DND-41 (cell line): ENCODE data around the gene CFAP45.

Source experiments
- ATAC-seq: fragments of 200-7000 bp; cut with Tn5 transposase; 3 replicates; pipeline ENCODE4 v1.9.1; 2021; ENCODE audit warnings: low read depth; ENCODE audit not compliant: insufficient read depth
- DNase-seq: peaks from one replicate; pipeline ENCODE4 v3.0.0-alpha.2; 2020
- H2AFZ ChIP-seq: 2 replicates; pipeline ENCODE4 v1.6.0; 2012; ENCODE audit warnings: low read depth, low read length
- H3K27ac ChIP-seq: 2 replicates; pipeline ENCODE4 v1.5.1; 2012; ENCODE audit warnings: low read length, inconsistent platforms
- H3K27me3 ChIP-seq: fragments of 200-600 bp; sonication (generic); 2 replicates; pipeline ENCODE4 v1.6.0; 2012; ENCODE audit warnings: low read length, mild to moderate bottlenecking, inconsistent platforms; ENCODE audit not compliant: insufficient read depth, poor library complexity
- H3K36me3 ChIP-seq: 2 replicates; pipeline ENCODE4 v1.5.1; 2012; ENCODE audit warnings: low read length, inconsistent platforms; ENCODE audit not compliant: insufficient read depth
- H3K4me1 ChIP-seq: 2 replicates; pipeline ENCODE4 v1.5.1; 2012; ENCODE audit warnings: mild to moderate bottlenecking, low read length; ENCODE audit not compliant: insufficient read depth
- H3K4me2 ChIP-seq: 2 replicates; pipeline ENCODE4 v1.6.0; 2012; ENCODE audit warnings: mild to moderate bottlenecking, moderate library complexity, low read length, inconsistent platforms; ENCODE audit not compliant: insufficient read depth
- H3K4me3 ChIP-seq, 2 experiments: fragments of 200-600 bp in 1 of 2; shearing (Covaris generic) in 1 of 2; 2 replicates each; pipeline ENCODE4 v1.5.1; 2012 to 2016; ENCODE audit warnings: inconsistent platforms in 2 of 2, low read length in 2 of 2, mild to moderate bottlenecking in 2 of 2, low read depth in 1 of 2, moderate library complexity in 1 of 2
- H3K79me2 ChIP-seq: 2 replicates; pipeline ENCODE4 v1.6.0; 2012; ENCODE audit warnings: low read length, inconsistent platforms; ENCODE audit not compliant: insufficient read depth
- H3K9ac ChIP-seq: 2 replicates; pipeline ENCODE4 v1.6.0; 2012; ENCODE audit warnings: low read depth, mild to moderate bottlenecking, inconsistent platforms, low read length, moderate library complexity
- H3K9me3 ChIP-seq: 2 replicates; pipeline ENCODE4 v1.5.1; 2012; ENCODE audit warnings: low read length, moderate library complexity, mild to moderate bottlenecking, inconsistent platforms; ENCODE audit not compliant: insufficient read depth, severe bottlenecking
- H4K20me1 ChIP-seq: 2 replicates; pipeline ENCODE4 v1.6.0; 2012; ENCODE audit warnings: low read length; ENCODE audit not compliant: insufficient read depth
- EZH2 ChIP-seq: IDR thresholded peaks from 3 replicates; pipeline ENCODE4 v1.6.1; 2012; ENCODE audit warnings: borderline replicate concordance, low read depth, mild to moderate bottlenecking, moderate library complexity, low read length, inconsistent platforms; ENCODE audit not compliant: severe bottlenecking
- TF ChIP-seq, protein P1 (sequence below): IDR thresholded peaks from 2 replicates; pipeline ENCODE4 v1.5.1; 2012; ENCODE audit warnings: borderline replicate concordance, low read length, moderate library complexity, mild to moderate bottlenecking; ENCODE audit not compliant: poor library complexity, severe bottlenecking; ENCODE audit errors: extremely low read depth

CFAP45 gene

GRCh38 chr1:159896546-159896930 lies 3.4 kb downstream of the CFAP45 start:
- Histone ChIP-seq H3K36me3 (no peaks in the 10 kb centered on the region), H3K9ac (no peak overlapping the region), H3K27me3 (no peaks in the 10 kb centered on the region), H3K4me1 (no peaks in the 10 kb centered on the region), H4K20me1 (no peaks in the 10 kb centered on the region), H3K4me3 (no peak overlapping the region), H3K27ac (no peak overlapping the region), H3K9me3 (no peaks in the 10 kb centered on the region), H2AFZ (no peak overlapping the region), H3K4me2 (no peak overlapping the region), H3K79me2 (no peaks in the 10 kb centered on the region)
- TF ChIP-seq, protein P1, sequence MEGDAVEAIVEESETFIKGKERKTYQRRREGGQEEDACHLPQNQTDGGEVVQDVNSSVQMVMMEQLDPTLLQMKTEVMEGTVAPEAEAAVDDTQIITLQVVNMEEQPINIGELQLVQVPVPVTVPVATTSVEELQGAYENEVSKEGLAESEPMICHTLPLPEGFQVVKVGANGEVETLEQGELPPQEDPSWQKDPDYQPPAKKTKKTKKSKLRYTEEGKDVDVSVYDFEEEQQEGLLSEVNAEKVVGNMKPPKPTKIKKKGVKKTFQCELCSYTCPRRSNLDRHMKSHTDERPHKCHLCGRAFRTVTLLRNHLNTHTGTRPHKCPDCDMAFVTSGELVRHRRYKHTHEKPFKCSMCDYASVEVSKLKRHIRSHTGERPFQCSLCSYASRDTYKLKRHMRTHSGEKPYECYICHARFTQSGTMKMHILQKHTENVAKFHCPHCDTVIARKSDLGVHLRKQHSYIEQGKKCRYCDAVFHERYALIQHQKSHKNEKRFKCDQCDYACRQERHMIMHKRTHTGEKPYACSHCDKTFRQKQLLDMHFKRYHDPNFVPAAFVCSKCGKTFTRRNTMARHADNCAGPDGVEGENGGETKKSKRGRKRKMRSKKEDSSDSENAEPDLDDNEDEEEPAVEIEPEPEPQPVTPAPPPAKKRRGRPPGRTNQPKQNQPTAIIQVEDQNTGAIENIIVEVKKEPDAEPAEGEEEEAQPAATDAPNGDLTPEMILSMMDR, result no peak
- no peak for TF ChIP-seq EZH2
- DNase-seq (no peak), ATAC-seq (no peak)

GRCh38 chr1:159895836-159896545 lies 4.0 kb downstream of the CFAP45 start:
- Histone ChIP-seq H2AFZ (no peak overlapping the region), H3K27me3 (no peaks in the 10 kb centered on the region), H3K36me3 (no peaks in the 10 kb centered on the region), H3K4me2 (no peak overlapping the region), H3K27ac (no peak overlapping the region), H3K9me3 (no peaks in the 10 kb centered on the region), H4K20me1 (no peaks in the 10 kb centered on the region), H3K9ac (no peak overlapping the region), H3K4me3 (no peak overlapping the region), H3K4me1 (no peaks in the 10 kb centered on the region), H3K79me2 (no peaks in the 10 kb centered on the region)
- no peak for DNase-seq
- TF ChIP-seq, protein P1, result no peak
- TF ChIP-seq EZH2, result no peak
- ATAC-seq, result no peak

DNA sequence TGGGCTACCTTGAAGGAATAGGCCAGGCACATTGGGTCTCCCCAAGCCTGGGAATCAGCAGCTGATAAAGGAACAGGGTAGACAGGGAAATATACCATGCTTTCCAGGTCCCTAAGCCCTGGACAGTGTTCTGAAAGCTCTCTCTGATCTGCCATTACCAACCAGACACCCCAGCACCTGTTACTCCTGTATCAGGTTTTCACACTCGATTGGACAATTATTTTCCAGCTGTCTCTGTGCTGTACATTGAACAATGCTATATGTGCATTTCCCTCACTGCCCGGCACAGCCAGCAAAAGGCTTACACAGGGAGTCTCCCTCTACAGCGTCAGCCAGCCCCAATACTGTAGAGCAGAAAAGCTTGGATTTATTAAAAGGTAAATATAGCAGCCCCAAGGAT lies 4.7 kb downstream of the CFAP45 start:
- no peaks in the 10 kb centered on the region for H3K27me3 ChIP-seq
- no peak overlapping the region for H2AFZ ChIP-seq
- no peaks in the 10 kb centered on the region for H3K4me1 ChIP-seq
- H3K79me2 ChIP-seq, result no peaks in the 10 kb centered on the region
- TF ChIP-seq, protein P1, result no peak
- TF ChIP-seq EZH2, result no peak
- H3K4me3 ChIP-seq, result no peak overlapping the region
- H3K9me3 ChIP-seq, result no peaks in the 10 kb centered on the region
- no peaks in the 10 kb centered on the region for H4K20me1 ChIP-seq
- DNase-seq (no peak), ATAC-seq (no peak)
- H3K9ac ChIP-seq, result no peak overlapping the region
- H3K4me2 ChIP-seq, result no peak overlapping the region
- H3K27ac ChIP-seq, result no peak overlapping the region
- H3K36me3 ChIP-seq, result no peaks in the 10 kb centered on the region

- no peaks in the 10 kb centered on the region for H3K9me3 ChIP-seq
- DNase-seq, result no peak
Observed at GRCh38 chr1:159892944-159893343, 7.0 kb downstream of the CFAP45 start.

More at GRCh38 chr1:159892944-159893343, 7.0 kb downstream of the CFAP45 start:
- Histone ChIP-seq H3K79me2 (no peaks in the 10 kb centered on the region), H3K9ac (no peak overlapping the region), H3K27ac (no peak overlapping the region), H4K20me1 (no peaks in the 10 kb centered on the region), H3K4me2 (no peak overlapping the region), H3K4me3 (no peak overlapping the region), H3K36me3 (no peaks in the 10 kb centered on the region), H3K27me3 (no peaks in the 10 kb centered on the region), H2AFZ (no peak overlapping the region), H3K4me1 (no peaks in the 10 kb centered on the region)
- no peak for ATAC-seq
- TF ChIP-seq EZH2, result no peak
- TF ChIP-seq, protein P1, result no peak
